ENCODE measurements around the gene TM4SF1. TPM values are rescaled to one million over a fixed set of nuclear protein-coding genes. Genes with fewer than 3 reads are reported as not detected.

The TM4SF1 gene, protein sequence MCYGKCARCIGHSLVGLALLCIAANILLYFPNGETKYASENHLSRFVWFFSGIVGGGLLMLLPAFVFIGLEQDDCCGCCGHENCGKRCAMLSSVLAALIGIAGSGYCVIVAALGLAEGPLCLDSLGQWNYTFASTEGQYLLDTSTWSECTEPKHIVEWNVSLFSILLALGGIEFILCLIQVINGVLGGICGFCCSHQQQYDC
- under 1 TPM; 0.83 to 0.92 TPM for total RNA-seq

DNA sequence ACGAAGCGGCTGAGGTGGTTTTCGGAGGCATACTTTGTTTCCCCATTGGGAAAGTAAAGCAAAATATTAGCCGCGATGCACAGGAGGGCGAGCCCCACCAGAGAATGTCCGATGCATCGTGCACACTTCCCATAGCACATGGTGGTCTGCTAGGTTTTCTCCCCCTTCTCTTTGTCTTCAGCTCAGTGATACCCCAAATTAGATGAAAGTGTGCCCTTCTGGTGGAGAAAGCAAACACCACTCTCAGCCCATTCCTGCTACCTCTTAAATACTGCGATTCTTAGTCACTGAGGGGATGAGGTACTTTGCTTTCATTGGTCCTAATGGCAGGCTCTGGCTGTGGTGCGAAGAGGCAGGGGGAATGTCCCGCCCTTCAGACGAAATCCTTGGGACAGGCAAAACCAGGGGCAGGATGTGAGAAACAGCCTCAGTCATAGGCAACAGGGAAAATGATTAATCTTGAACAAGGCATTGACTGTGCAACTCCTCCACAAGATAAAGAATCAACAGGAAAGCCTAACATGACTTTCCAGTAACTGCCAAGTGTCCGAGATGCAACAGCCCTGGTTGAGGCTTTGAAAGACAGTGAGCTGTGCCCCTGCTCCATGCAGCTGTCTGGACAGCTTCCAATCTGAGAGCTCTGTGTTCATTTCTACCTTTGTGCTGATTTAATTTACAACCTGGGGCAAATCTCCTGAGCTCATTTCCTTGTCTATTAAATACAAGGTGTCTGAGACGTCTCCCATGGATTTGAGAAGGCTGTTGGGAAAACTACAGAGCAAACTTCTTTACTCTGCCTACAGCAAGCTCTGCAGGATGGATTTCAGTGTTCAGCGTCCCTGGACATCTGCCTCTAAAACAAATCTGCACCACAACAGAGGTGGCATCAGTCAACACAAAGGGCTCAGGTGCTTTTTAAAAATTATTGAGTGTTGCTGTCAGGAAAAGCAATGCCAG, at the start of gene TM4SF1:
TM4SF1 (minus strand) TSS at position 242 of the 957 bp plus-strand sequence; CDS start at position 140, 102 bp downstream.
- Mint-ChIP-seq H3K27ac (no peak within 1 kb of the TSS), H3K4me1 (ENCODE audit: low read depth) (no peaks in the 10 kb centered on the region), H3K27me3 (peaks cover 1% of the 10 kb centered on the region), H3K36me3 (no peaks in the 10 kb centered on the region), H3K4me3 (no peak within 1 kb of the TSS), H3K9me3 (no peaks in the 10 kb centered on the region)
- CTCF ChIA-PET, result no interaction called here
- no peak for DNase-seq
- POLR2A ChIA-PET, result no interaction called here
- intact Hi-C loops (cut with micrococcal nuclease), result no loop called here

DNA sequence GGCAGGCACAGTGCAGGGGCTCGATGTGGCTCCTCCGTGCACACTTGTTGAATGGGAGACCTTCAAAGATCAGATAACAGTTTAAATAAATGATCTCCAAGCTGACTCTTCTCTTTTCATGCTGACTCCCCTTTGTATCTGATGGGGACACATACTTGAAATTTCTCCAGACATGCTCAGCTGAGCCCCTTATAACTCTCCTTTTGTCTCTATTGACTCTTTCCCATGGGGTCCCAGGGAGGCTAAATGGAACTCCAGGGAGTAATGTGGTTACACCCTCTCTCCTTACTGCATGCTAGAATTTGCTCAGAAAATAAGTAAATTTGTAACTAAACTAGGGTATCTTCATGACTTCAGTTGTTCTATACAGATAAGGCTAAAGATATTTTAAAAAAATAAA, 48.9 kb upstream of the TM4SF1 start:
- Mint-ChIP-seq H3K4me3 (no peak overlapping the region), H3K9me3 (no peaks in the 10 kb centered on the region), H3K4me1 (ENCODE audit: low read depth) (no peaks in the 10 kb centered on the region), H3K27ac (no peak overlapping the region), H3K36me3 (no peaks in the 10 kb centered on the region), H3K27me3 (peaks cover 2% of the 10 kb centered on the region)
- no peak for DNase-seq
- ChIA-PET CTCF (no interaction called here), POLR2A (no interaction called here)
- intact Hi-C loops (cut with micrococcal nuclease), result no loop called here

DNA sequence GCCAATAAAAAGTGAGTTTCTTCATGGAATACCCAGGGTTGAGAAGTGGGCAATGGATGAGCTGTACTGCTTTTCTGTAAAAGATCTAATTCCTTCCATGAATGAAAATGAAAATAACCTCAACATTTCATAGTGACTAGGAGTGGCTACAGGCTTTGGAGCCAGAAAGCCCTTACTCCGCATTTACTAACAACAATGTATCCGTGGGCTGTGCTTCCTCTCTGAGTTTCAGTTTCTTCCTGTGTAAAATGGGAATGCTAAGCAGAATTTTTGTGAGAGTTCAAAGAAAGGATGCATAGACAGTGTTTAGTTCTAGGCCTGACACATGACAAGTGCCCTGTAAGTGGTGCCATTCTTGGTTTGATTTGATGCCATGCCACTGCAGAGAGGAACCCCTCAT, 47.5 kb upstream of the TM4SF1 start:
- CTCF ChIA-PET, result no interaction called here

DNA sequence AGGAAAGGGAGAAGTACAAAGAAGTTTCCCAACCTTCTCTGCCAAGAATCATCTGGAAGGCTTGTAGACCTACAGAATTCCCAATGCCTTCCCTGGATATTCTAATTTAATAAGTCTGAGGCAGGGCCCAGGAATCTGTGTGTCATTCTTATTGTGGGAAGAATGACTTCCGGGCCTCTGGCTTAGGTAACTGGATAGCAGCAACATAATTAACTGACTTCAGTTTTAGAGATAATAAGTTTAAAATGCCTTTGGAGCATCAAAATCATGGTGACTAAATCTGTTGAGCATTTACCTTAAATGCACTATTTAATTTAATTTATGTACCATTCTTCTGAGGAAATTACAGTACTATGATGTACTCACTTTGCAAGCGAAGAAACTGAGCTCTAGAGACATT, 44.3 kb upstream of the TM4SF1 start:
- Mint-ChIP-seq H3K27ac (no peak overlapping the region), H3K4me3 (no peak overlapping the region), H3K27me3 (peaks cover 5% of the 10 kb centered on the region), H3K36me3 (no peaks in the 10 kb centered on the region), H3K4me1 (ENCODE audit: low read depth) (no peaks in the 10 kb centered on the region), H3K9me3 (no peaks in the 10 kb centered on the region)
- POLR2A ChIA-PET, result no interaction called here
- DNase-seq, result no peak
- CTCF ChIA-PET, result interaction anchor here (0.6 kb wide), 1 partner anchor 154 kb away, joined by 5 read pairs; no protein-coding TSS in a partner anchor
- intact Hi-C loops (cut with micrococcal nuclease), result no loop called here

More for the DNA sequence above, 47.5 kb upstream of the TM4SF1 start:
- POLR2A ChIA-PET, result no interaction called here
- Mint-ChIP-seq H3K36me3 (no peaks in the 10 kb centered on the region), H3K27me3 (peaks cover 2% of the 10 kb centered on the region), H3K4me3 (no peak overlapping the region), H3K4me1 (ENCODE audit: low read depth) (no peaks in the 10 kb centered on the region), H3K27ac (no peak overlapping the region), H3K9me3 (no peaks in the 10 kb centered on the region)
- intact Hi-C loops (cut with micrococcal nuclease), result no loop called here
- no peak for DNase-seq

DNA sequence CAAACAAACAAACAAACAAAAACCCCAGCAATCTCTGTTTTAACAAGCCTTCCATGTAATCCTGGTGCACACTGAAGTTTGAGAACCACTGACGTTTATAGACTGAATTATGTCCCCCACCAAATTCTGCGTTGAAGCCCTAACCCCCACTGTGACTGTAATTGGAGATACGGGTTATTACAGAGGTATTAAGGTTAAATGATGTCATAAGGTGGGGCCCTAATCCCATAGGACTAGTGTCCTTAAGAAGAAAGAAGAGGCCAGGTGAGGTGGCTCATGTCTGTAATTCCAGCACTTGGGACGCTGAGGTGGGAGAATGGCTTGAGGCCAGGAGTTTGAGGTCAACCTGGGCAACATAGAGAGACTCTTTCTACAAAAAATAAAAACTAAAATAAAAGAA, 42.4 kb upstream of the TM4SF1 start:
- Mint-ChIP-seq H3K4me1 (ENCODE audit: low read depth) (no peaks in the 10 kb centered on the region), H3K4me3 (no peak overlapping the region), H3K9me3 (no peaks in the 10 kb centered on the region), H3K36me3 (no peaks in the 10 kb centered on the region), H3K27me3 (peaks cover 5% of the 10 kb centered on the region), H3K27ac (no peak overlapping the region)
- no peak for DNase-seq
- ChIA-PET POLR2A (no interaction called here), CTCF (no interaction called here)
- intact Hi-C loops (cut with micrococcal nuclease), result no loop called here

DNA sequence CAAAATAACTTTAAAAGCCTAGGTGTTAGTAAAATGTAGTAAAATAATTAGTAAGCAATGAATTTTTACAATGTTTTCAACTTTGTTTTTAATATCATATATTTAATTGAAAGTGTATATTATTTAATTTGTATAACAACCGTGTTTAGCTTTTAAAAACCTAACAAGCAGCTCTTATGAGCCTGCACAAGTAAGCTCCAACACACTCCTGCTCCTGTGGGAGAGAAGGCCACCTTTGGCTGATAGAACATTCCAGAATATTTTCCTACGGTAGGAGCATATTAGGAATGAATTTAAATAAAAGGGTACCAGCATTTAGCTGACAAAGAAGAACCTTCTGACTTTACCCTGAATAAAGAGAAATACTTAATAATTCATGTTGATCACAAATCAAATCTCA, 40.3 kb upstream of the TM4SF1 start:
- H3K9me3 Mint-ChIP-seq, result no peaks in the 10 kb centered on the region
- H3K4me3 Mint-ChIP-seq, result no peak overlapping the region
- ChIA-PET POLR2A (no interaction called here), CTCF (interaction anchor here (0.6 to 1.3 kb wide), 2 partner anchors 20 to 556 kb away, joined by 3 read pairs; no protein-coding TSS in a partner anchor)
- H3K27ac Mint-ChIP-seq, result no peak overlapping the region
- intact Hi-C loops (cut with micrococcal nuclease), result no loop called here
- H3K27me3 Mint-ChIP-seq, result peaks cover 7% of the 10 kb centered on the region
- no peak for DNase-seq
- no peaks in the 10 kb centered on the region for H3K4me1 Mint-ChIP-seq (ENCODE audit: low read depth)
- no peaks in the 10 kb centered on the region for H3K36me3 Mint-ChIP-seq

DNA sequence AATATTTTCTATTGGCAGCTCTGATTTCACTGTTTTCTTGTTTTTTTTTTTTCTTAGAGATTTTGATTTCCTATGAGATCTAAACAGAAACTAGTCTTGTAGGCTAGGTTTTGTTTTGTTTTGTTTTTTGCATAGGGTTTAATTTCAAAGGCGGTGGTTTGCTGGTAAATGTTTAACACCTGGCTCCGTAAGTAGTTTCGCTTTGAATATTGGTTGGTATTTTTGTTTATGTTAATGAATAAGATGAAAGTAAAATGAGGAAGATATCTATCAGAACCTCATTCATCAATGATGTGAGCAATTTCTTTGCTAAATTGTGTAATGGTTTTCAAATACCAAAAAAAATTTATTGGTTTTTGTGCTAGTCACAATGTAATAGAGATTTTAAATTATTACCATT, 39.7 kb upstream of the TM4SF1 start:
- intact Hi-C loops (cut with micrococcal nuclease), result no loop called here
- Mint-ChIP-seq H3K27me3 (peaks cover 6% of the 10 kb centered on the region), H3K27ac (no peak overlapping the region), H3K36me3 (no peaks in the 10 kb centered on the region), H3K4me3 (no peak overlapping the region), H3K9me3 (no peaks in the 10 kb centered on the region), H3K4me1 (ENCODE audit: low read depth) (no peaks in the 10 kb centered on the region)
- no peak for DNase-seq
- ChIA-PET CTCF (interaction anchor here (0.6 to 1.3 kb wide), 2 partner anchors 19 to 556 kb away, joined by 3 read pairs; no protein-coding TSS in a partner anchor), POLR2A (no interaction called here)

DNA sequence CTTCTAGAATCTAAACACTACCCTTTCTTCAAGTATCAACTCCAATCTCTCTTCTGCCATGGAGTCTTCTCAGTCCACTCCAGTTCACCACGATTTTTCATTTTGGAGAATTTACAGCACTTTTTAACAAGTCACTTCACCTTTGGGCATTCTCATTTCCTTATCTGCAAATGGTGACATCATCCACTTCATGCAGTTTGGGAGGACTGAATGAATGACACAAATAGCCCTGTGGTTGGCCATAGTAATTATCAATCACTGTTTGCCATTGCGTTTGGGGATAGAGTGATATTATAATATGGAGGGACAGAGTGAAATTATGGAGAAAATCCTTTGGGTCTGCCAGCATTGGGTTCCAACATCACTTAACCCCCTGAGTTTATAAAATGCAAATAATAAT, 38.0 kb upstream of the TM4SF1 start:
- POLR2A ChIA-PET, result no interaction called here
- no peaks in the 10 kb centered on the region for H3K36me3 Mint-ChIP-seq
- no peak for DNase-seq

DNA sequence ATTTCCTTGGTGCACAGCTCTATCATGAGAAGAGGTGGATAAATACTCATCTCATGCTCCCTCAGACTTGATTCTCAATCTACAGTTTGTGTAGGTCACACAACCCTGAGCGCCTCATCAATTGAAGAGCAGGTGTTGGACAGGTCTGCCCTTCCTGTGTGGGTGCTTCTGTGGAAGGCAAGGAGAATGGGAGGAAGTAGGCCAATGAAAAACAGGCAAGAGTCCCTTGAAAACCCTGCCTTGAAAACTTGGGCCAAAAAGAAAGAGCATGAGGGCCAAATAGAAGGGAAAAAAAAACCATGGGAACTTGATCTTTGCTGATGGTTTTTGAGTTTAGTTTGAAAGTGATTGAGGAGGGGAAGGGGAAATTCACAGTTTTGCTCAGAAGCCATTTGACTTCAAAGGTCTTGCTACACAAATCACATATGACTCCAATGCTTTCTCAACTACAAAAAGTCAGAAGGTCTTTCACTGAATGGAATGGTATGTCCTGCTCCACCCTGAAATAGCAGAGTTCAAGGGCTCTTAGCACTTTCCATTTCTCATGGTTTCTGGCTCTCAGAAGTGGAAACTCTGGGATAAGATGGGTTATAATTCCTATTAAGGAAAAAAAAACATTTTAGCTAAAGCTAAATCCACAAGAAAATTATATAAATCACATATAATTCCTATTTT, 37.2 kb upstream of the TM4SF1 start:
- peaks cover 5% of the 10 kb centered on the region for H3K27me3 Mint-ChIP-seq

More for the DNA sequence above, 38.0 kb upstream of the TM4SF1 start:
- Mint-ChIP-seq H3K27ac (no peak overlapping the region), H3K4me1 (ENCODE audit: low read depth) (no peaks in the 10 kb centered on the region), H3K27me3 (peaks cover 5% of the 10 kb centered on the region), H3K9me3 (no peaks in the 10 kb centered on the region), H3K4me3 (no peak overlapping the region)
- intact Hi-C loops (cut with micrococcal nuclease), result no loop called here
- CTCF ChIA-PET, result no interaction called here

DNA sequence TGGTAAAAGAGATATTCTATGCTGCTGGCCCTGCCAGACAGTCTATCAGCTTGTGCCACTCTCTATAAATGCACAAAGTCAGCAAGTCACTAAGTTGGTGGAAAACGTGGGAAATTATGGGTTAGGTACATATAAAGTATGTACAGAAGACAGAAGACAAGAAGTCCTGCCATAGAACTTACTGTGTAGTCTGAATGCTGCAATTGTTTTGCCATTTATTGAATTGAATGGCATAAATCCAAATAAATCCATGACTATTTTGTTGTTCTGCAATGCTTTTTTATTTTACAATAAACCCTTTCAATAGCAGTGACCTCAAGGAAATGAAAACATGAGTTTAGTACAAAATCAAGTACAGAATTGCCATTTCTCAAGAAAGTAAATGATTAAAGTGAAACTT, 34.1 kb upstream of the TM4SF1 start:
- Mint-ChIP-seq H3K27ac (no peak overlapping the region), H3K4me1 (ENCODE audit: low read depth) (no peaks in the 10 kb centered on the region), H3K9me3 (no peaks in the 10 kb centered on the region), H3K27me3 (peaks cover 1% of the 10 kb centered on the region), H3K36me3 (no peaks in the 10 kb centered on the region), H3K4me3 (no peak overlapping the region)
- intact Hi-C loops (cut with micrococcal nuclease), result no loop called here
- CTCF ChIA-PET, result no interaction called here
- POLR2A ChIA-PET, result no interaction called here
- no peak for DNase-seq

More for the DNA sequence above, 37.2 kb upstream of the TM4SF1 start:
- no peak overlapping the region for H3K27ac Mint-ChIP-seq
- H3K4me1 Mint-ChIP-seq (ENCODE audit: low read depth), result no peaks in the 10 kb centered on the region
- intact Hi-C loops (cut with micrococcal nuclease), result no loop called here
- H3K9me3 Mint-ChIP-seq, result no peaks in the 10 kb centered on the region
- POLR2A ChIA-PET, result no interaction called here
- CTCF ChIA-PET, result no interaction called here
- no peaks in the 10 kb centered on the region for H3K36me3 Mint-ChIP-seq
- no peak overlapping the region for H3K4me3 Mint-ChIP-seq
- DNase-seq, result no peak

DNA sequence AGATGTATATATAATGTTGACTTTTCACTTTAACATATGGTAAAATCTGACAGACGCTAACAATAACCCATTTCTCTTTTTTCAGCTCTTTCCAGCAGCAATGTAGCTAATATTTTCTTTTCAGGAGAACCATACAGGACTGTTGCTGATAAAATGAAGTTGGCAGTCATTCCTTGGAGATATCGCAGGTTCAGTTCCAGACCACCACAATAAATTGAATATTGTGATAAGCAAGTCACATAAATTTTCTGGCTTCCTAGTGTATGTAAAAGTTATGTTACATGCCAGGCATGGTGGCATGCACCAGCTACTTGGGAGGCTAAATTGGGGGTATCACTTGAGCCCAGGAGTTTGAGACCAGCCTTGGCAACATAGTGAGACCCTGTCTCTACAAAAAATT, 31.9 kb upstream of the TM4SF1 start:
- intact Hi-C loops (cut with micrococcal nuclease), result no loop called here
- Mint-ChIP-seq H3K4me3 (no peak overlapping the region), H3K36me3 (no peaks in the 10 kb centered on the region), H3K4me1 (ENCODE audit: low read depth) (no peaks in the 10 kb centered on the region), H3K27me3 (peaks cover 4% of the 10 kb centered on the region), H3K9me3 (no peaks in the 10 kb centered on the region), H3K27ac (no peak overlapping the region)
- POLR2A ChIA-PET, result no interaction called here
- DNase-seq, result no peak
- CTCF ChIA-PET, result no interaction called here

DNA sequence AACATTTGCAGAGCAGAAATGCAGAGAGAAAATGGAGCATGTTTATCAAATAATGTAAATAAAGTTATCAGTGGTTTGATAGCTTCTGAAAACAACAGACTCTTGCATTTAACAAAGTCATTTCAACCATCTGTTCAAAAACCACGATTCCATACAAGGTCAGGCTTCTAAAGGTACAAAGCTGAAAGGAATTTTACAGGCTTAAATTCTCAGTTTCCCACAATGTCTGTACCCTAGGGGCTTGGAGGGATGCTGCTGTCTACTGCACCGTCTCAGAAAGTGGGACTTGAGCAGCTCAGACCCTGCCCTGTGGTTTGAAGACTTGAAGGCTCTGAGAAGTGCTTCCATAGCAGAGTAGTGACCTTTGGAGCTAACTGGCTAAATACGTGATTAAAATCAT, 30.4 kb upstream of the TM4SF1 start:
- H3K4me1 Mint-ChIP-seq (ENCODE audit: low read depth), result no peaks in the 10 kb centered on the region
- no peak for DNase-seq
- POLR2A ChIA-PET, result no interaction called here
- H3K4me3 Mint-ChIP-seq, result no peak overlapping the region
- CTCF ChIA-PET, result no interaction called here
- no peaks in the 10 kb centered on the region for H3K9me3 Mint-ChIP-seq
- no peak overlapping the region for H3K27ac Mint-ChIP-seq
- no peaks in the 10 kb centered on the region for H3K36me3 Mint-ChIP-seq
- intact Hi-C loops (cut with micrococcal nuclease), result no loop called here
- peaks cover 5% of the 10 kb centered on the region for H3K27me3 Mint-ChIP-seq

Data from activated CD4-positive, alpha-beta memory T cell treated with anti-CD3 and anti-CD28 coated beads for 36 hours (primary cell).